ELR (cell line): ENCODE measurements around the gene FBXO44.

Experiments
- DNase-seq: peaks from one replicate; pipeline ENCODE4 v3.0.0-alpha.2; 2015; ENCODE audit warnings: low read depth

FBXO44 gene

DNA sequence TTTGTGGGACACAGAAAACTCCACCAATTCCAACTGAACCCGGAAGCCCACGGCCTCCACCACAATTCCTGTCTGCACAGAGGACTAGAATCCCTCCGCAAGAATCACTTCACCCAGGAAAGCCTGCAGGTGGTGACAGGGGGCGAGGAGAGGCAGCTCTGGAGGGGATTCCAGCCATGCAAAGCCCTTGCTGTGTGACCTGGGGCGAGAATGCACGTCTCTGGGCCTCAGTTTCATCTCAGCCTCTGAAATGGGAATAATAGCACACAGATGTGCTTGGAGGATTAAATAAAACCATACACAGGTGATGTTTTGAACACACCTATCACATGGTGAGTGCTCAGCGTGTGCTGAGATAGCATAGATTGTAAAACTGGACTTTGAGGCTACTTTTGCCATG lies 14.6 kb upstream of the FBXO44 start:
- DNase-seq = no peak

DNA sequence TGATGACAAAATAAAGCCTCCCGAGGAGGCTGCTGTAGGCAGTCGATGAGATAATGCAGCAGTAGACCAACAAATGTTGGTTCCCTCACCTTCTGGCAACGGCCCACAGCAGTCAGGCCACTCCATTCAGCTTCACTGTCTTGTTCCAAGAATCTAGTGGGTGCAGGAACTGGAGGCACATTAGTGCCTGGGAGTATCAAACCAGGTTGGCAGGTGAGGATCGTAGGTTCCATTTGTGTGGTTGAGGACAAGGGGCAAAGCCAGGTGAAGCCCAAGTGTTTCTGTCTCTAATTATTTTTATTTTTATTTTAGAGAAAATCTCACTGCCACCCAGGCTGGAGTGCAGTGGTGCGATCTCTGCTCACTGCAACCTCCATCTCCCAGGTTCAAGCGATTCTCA lies 13.7 kb upstream of the FBXO44 start:
- DNase-seq = no peak

DNA sequence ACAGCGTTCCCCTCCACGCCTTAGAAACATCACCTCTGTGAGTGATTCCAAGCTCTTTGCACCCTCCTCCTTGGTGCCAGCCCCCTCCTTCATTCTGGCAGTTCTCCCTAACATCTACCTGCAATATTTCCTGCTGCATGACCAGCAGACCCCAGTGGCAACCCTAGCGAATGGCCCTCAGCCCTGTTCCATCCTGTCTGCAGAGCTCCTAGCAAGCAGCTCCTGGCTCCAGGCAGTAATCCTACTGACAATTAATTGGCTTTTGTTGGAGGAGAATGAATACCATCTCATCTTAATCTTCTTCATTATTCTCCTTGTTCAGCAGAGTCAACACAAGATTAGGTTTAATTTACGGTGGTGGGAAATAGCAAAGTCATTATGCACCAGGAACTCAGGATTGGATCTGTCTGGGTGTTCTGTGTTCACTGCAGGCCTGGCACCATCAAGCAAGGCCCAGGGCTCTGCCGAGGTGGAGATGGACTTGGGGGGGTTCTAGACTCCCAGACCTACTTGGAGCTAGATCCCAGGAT lies 12.8 kb upstream of the FBXO44 start:
- DNase-seq = no peak

DNA sequence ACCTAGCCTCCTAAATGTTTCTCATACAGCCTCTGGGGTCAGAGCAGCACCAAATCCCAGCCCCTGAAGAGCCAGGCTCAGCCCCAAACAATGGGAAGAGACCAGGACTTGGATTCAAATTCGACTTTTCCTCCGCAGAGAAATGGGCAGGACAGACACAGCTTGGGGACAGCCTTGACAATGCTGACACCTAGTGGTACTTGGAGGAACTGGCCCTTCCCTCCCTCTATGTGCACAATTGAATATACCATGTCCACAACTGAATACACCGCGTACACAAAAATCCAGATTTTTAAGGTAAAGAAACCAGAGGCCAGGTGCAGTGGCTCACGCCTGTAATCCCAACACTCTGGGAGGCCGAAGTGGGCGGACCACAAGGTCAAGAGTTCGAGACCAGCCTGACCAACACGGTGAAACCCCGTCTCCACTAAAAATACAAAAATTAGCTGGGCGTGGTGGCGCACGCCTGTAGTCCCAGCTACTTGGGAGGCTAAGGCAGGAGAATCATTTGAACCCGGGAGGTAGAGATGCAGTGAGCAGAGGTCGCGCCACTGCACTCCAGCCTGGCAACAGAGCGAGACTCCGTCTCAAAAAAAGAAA lies 12.2 kb upstream of the FBXO44 start:
- peak; percentile 60 for DNase-seq

DNA sequence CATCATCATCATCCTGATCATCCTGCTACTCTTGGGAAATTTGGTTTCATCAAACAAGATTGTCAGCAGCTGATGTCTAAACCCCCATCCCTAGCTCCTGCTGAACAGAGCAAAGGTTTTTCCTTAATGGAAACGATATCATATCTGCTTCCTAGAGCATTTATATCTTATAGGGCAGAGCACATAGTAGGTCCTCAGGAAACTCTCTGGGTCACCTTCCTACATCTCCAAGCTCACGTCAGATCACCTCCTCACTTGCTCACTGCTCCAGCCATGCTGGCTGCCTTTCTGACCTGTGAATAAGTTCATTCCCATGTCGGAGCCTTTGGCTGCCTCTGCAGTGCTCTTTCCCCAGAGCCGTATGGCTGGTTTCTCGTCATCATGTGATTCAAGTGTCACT lies 10.9 kb upstream of the FBXO44 start:
- DNase-seq = no peak

DNA sequence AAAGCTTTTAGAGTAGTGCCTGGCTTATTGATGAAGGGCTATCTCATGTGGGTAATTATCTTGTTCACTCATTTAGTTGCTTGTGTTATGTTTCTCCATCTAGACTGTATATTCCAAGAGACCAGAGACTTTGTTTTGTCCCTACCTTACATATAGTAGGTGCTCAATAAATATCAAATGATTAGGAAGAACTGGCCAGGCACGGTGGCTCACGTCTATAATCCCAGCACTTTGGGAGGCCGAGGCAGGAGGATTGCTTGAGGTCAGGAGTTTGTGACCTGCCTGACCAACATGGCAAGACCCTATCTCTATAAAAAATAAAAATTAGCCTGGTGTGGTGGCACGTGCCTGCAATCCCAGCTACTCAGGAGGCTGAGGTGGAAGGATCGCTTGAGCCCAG lies 9.4 kb upstream of the FBXO44 start:
- DNase-seq = no peak

DNA sequence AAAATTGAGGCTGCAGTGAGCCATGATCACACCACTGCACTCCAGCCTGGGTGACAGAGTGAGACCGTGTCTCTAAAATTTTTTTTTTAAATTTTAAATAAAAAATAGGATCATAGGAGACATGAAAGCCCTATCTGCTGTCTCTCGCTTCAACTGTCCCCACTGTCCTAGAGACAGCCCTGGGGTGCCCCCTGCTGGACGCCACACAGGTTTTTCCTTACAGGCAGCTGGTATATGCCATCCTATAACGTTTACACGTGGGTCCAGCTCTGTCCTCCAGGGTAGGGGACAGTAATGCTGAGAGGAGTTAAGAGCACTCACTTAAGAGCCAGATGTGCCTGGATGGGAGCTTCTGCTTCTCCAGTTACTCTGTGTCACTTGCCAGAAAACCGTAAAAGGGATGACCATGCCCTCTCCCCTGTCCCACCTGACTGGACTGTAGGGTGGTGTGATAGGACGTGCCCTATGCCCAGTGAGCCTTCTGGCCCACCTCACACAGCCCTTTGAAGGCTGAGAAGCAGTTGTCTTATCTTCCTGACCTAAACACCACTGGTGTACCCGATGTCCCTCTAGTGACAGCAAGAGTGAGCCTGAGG lies 8.9 kb upstream of the FBXO44 start:
- peak; percentile 76 for DNase-seq

DNA sequence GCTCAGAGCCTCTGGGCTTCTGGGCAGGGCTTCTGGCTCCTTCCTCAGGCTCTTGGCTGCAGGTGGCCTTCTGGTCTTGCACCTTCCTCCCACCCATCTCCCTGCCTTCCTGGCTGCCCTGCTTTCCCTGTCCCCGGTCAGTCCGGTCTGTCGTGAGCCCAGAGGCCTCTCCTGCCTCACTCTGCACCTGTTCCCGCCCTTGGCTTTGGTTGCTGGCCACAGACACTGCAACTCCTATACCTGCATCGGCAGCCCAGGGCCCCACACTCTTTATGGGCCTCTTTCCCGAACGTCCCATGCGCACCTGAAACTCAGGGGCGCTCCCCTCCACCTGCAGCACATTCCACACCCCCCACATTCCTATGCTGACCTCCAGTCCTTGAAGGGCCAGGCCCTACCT lies 8.4 kb upstream of the FBXO44 start:
- DNase-seq = no peak

DNA sequence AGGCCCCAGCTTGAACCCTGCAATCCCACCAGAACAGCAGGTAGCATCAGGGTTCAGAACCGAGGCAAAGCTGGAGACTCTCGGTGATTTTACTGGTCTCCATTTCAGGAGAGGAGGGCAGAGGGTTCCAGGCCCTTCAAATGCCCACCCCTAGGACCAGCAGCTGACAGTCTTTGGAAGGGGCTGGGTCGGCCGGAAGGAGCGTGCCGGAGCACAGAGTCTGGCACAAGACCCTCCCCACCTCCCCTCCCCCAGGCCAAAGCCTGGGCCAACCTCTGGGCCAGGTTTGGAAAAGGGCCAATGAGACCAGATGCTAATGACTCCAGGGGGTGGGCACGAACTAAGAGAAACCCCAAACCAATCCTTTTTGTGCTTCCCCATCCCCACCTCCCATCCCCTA lies 7.3 kb upstream of the FBXO44 start:
- no peak for DNase-seq

DNA sequence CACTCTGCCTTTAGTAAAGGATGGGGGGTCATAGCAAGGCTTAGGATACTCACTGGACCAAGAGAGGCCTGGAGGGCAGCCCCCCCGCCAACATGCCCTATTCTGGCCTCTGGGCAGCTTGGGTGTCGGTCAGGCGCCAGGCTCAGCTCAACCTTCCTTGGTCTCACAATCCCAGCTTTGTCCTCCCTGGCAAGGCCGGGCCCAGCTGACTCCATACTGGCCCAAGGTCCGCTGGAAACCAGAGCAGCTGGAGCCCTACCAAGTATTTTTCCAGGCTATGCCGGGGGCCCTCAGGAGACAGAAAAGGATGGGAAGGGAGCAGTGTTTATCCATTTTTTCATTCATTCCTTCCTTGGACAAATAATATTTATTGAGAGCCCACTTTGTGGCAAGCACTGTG lies 6.6 kb upstream of the FBXO44 start:
- no peak for DNase-seq

DNA sequence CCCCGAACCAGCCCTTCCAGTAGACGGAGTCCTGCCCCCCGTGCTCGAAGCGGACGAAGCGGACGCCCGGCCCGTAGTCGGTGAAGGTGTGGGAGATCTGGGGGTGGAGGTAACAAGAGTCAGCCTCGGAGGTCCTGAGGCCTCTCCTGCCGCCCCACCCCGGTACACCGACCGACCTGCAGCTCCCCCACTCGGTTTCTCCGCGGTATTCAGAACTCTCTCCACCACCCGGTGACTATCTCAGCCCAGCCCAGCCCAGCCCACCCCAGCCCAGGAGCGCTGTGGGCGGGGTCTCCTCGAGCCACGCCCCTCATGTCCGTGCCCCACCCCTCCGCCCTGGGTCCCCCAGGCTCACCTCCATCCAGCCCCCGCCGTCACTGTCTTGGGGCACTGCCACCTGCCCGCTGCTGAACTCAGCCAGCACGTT lies 5.9 kb upstream of the FBXO44 start:
- DNase-seq = no peak

DNA sequence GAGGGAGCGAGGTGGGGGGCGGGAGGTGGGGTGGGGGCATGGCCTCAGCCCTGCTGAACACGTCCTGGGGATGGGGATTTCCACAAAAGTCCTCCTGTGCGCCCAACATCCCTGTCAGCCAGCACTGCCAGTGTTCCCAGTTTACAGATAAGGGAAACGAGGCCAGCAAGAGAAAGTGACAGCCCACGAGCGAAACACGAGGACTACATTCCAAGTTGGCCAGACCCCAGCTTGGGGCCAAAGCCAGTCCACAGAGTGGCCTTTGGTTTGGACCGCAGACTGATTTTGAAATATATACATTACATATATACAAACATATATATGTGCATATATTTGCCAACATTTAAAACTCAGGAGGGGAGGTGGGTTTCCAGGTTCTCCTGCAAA lies 5.4 kb upstream of the FBXO44 start:
- DNase-seq = no peak

DNA sequence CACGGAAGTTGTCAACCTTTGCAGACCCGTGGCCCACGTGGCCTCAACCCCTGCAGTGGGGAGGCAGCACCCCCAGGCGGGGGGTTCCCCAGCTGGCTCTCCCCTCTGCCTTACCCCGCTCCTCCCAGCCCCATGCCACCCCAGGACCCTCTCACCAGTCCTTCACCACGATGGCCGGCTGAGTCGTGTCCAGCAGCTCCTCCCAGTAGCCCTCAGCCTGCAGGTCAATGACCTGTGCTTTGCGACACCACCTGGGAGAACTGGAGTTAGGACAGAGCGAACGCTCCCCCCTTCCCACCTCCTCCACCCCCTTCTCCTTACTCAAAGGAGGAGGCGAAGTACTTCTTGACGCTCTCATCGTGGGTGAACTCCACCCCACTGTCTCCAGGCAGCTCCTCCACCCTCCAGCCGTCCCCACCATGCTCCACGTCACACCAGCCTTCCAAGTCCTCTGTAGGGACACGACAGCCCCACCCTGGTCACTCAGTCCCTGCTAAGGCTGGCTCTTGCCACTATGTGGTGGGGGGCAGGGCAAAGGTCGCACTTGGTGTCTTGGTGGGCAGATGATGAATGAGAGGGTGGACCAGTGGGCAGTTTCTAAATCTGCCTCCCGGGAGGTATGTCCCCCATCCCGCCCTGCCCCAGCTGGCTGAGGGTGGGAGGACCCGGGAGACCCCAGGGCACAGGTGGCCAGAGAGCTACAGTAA lies 4.9 kb upstream of the FBXO44 start:
- no peak for DNase-seq

DNA sequence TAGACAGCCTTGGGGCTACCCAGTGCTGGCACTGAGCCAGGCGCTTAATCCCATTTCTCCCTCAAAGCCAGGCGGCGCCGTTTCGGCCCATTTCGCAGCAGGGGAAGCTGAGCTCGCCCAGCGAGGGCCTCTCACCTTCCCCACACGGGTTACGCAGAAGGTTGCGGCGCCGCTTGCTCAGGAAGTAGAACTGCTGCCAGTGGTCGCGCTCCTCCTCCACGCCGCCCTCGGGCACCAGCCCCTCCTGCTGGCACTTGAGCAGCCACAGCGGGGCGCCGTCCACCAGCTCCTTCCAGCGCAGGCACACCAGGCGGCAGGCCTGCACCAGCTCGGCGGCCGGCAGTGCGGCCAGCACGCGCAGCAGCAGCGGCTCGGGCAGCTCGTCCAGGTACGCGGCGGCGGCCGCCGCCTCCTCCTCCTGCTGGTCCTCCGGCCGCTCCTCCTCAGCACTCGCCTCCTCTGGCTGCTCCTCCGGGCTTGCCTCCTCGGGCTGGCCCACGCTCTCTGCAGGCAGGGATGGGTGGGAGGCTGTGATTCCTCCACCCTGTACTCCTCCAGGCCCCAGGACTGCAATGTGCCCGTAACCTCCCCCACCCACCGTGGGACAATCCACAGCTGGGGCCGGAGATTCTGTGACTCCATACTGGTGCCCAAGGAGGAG lies 4.2 kb upstream of the FBXO44 start:
- DNase-seq = peak; percentile 81

DNA sequence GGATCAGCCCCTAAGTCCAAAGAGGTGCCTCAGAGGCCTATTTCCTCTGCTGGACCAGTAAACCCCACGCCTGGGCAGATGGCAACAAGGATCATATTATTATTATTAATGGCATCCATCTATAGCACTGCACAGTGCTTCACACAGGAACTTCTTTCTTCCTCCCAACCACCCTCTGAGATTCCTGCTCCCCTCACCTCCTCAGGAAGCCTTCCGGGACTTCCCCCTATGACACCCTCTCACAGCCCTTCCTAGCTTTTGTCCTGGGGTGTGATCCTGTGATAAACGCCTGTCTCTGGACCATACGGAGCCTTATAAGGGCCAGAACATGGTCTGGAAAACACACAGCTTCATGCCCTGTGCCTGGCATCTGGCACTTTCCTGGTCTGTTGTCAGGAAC lies 3.7 kb upstream of the FBXO44 start:
- DNase-seq = no peak

DNA sequence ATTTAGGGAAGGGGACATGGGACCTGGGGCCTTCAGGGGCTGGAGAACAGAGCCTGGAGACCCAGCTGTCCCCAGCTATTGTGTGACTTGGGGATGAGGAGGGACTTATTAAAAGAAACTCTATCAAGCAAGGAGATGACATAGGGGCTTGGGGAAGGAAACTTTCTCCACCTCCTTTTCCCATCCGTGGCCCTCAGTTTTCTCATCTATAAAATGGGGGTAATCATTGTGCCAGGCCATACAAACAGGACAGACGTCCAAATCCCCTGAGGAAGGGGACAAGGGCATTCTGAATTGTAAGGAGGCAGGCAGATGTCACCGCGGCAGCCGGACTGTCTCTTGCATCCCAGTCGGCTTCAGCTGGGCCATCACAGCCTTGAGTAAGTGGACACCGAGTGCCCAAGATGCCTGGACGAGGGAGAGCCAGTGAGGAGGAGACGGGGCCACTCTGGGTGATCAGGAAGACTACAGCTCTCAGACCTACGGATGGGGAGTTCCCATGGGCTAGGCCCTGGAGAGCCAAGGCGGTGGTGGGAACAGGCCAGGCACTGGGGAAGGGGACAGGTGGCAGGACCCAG lies 2.4 kb upstream of the FBXO44 start:
- DNase-seq = no peak

DNA sequence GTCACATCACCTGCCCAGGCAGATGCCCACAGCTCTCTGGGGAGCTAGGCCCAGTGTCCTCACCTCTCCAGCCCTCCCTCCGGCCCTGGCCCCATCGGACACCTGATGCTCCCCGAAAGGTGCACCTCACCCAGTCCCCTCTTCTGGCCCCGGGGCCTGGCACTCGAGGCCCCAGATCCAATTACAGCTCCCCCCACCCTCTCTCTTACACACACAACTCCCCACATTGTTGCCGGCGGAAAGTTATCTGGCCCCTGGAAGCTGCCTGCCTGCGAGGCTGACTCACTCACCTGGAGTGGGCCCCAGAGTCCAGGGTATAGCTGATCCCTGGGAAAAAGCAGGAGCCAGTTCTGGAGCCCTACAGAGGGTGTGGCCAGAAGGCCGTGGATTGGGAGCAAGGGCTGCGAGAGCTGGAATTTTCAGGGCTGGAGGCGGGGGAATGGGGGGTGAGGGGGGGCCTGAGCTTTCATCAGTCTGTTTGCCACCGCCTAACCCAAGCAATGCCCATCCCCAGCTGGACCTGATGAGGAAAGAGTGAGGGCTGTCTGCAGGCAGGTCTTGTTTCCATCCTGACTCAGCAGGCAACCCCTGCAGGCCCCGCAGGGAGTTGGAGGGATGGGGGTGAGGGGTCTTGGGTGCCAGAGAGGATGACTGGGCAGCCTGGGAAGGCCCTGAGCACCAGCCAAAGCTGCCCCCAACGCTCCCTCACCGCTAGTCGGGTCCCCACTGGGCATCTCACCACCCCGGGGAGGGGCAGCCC lies 1.4 kb upstream of the FBXO44 start:
- no peak for DNase-seq

DNA sequence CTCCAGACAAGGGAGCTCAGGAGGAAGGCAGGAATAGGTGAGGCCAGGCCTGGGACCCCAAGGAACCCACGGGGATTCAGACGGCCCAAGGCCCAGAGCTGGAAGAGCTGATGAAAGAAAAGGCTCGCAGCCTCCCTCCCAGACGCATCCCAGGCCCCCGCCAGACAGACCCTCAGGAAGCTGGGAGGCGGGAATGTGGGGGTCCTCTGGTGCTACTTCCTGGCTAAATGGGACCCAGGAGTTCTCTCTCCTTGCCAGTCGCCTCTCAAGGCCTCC lies 878 bp upstream of the FBXO44 start:
- DNase-seq = no peak

DNA sequence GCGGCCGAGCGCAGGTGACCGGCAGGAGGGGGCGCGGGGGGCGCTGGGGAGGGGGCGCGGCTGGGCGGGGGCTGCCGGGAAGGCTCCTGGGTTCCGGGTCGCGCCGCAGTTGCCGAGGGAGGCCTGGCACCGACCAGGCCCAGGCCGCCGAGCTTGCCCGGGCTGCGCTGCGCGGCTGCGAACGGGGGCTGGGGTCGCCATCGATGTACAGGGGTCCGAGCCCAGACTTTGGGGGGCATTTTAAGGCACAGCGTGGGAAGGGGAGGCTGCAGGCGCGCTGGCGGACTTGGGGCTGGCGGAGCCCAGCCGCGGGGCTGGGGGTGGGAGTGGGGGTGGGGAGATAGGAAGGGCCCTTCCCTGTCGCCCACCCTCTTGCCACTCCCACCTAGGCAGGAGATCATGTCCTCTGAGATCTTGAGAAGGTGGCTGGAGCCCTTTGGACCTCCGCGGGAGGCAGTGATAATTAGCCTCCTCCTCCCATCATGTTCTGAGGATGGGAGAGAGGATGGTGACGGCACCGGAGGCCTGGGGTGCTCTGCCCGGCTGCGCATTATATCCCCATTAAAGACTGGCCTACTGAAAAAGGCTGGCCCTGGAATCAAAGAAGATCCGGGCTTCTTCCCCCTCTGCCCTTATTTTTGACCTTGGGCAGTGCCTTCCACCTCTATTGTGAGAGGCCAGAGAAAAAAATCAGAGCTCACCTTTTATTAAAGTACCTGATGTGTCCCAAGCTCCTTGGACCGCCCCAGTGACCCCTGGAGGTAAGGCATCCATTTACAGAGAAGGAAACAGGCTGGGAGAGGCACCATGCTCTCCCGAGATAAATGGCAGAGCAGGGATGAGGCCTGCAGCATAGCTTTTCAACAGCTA lies 497 bp downstream of the FBXO44 start:
- no peak for DNase-seq

DNA sequence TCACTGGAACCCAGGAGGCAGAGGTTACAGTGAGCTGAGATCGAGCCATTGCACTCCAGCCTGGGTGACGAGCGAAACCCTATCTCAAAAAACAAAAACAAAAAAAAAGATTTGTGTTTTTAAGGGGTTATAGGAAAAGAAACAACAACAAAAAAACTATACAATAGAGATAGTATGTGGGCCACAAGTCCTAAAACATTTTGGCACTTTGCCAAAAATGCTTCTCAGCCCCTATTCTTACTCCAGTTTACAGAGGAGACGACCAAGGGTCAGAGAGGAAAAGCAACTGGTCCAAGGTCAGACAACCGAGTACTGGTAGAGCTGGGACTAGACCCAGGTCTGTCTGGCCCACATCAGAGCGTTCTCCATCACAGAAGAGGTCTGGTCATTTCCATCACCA lies 3.0 kb downstream of the FBXO44 start:
- no peak for DNase-seq

DNA sequence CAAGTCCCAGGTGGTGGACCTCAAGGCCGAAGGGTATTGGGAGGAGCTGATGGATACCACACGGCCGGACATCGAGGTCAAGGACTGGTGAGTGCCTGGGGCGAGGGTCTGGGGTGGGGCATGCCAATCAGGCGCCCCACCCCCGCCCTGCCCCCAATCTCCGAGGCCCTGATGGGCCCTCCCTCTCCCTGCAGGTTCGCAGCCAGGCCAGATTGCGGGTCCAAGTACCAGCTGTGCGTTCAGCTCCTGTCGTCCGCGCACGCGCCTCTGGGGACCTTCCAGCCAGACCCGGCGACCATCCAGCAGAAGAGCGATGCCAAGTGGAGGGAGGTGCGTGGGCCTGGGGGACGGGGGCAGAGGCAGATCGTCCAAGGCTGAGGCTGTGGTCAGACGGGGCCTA lies 3.9 kb downstream of the FBXO44 start:
- no peak for DNase-seq
